ENCODE results near the gene NEURL1. TPM values are rescaled to one million over a fixed set of nuclear protein-coding genes. Genes with fewer than 3 reads are reported as not detected.

Gene NEURL1
- total RNA-seq, 1 experiment from 2014 or later: 1.7 TPM

DNA sequence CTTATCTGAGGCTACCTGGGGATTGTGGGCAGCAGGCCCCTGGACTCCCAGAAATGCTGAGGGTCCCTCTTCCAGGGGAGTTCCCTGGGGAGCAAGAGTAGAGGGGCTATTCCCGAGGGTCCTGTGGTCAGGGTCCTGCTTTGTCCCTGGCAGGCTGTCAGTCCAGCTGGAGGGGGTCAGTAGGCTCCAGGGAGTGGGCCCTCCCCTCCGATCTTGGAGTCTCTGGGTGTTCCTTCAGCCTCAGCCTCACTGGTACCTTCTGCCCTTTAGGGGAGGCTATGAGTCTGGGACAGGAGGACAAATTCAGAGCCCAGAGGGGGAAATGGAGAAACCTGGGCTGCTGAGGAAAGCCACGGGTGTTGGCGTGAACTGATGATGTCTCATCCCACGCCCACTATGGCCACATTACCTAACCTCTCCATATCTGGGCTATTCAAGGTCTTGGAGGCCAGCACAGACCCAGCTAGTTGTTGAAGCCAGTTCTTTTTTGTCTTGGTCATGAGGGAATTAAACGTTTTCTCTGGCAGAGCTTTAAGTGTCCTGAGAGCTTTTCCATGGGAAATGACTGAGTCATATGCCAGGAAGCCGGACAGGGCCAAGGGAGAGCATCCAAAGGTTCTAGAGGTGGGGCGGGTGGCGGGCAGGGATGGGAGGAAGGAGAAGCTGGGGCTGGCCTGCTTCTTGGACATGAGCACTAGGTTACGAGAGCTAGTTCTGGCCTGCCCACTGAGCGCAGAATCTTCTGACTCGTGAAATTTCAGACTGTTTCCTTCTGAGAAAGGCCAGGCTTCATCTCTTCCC lies 47.5 kb upstream of the NEURL1 start:
- Histone ChIP-seq H2AFZ (ENCODE audit: low read length) (no peak overlapping the region), H3K9me3 (ENCODE audit: low read length) (no peaks in the 10 kb centered on the region), H3K79me2 (ENCODE audit: low read length) (no peaks in the 10 kb centered on the region), H3K4me3 (ENCODE audit: low read length) (no peak overlapping the region), H3K27me3 (ENCODE audit: low read length) (no peaks in the 10 kb centered on the region), H3K9me2 (replicated peaks; ENCODE audit: low read length) (no peaks in the 10 kb centered on the region), H3K36me3 (ENCODE audit: low read depth, low read length) (peaks cover 5% of the 10 kb centered on the region; the same call in 1 of the 2 replicates), H3K4me2 (ENCODE audit: low read length) (no peak overlapping the region), H3F3A (ENCODE audit: low read length, unreplicated experiment) (no peaks in the 10 kb centered on the region), H4K20me1 (ENCODE audit: low read length) (no peaks in the 10 kb centered on the region), H3K27ac (ENCODE audit: low read length) (no peak overlapping the region), H3K9ac (ENCODE audit: low read length) (no peak overlapping the region), H3K4me1 (ENCODE audit: insufficient read depth, low read length) (peaks cover 13% of the 10 kb centered on the region)
- no peak for ATAC-seq
- intact Hi-C loops (cut with micrococcal nuclease): no loop called here
- DNase-seq: no peak
- ChIA-PET CTCF (interaction anchor here (0.7 kb wide), 1 partner anchor 16 kb away, joined by 3 read pairs; no protein-coding TSS in a partner anchor), POLR2A (ENCODE audit: unreplicated experiment) (interaction anchor here (0.6 kb wide), 1 partner anchor 62 kb away, joined by 3 read pairs; no protein-coding TSS in a partner anchor)
- TF ChIP-seq EZH2phosphoT487 (IDR thresholded peaks at IDR 0.05; ENCODE audit: borderline replicate concordance, low read length) (no peak), EZH2 (IDR thresholded peaks at IDR 0.05; ENCODE audit: low read length, unreplicated experiment) (no peak)
- TF ChIP-seq, protein P1, sequence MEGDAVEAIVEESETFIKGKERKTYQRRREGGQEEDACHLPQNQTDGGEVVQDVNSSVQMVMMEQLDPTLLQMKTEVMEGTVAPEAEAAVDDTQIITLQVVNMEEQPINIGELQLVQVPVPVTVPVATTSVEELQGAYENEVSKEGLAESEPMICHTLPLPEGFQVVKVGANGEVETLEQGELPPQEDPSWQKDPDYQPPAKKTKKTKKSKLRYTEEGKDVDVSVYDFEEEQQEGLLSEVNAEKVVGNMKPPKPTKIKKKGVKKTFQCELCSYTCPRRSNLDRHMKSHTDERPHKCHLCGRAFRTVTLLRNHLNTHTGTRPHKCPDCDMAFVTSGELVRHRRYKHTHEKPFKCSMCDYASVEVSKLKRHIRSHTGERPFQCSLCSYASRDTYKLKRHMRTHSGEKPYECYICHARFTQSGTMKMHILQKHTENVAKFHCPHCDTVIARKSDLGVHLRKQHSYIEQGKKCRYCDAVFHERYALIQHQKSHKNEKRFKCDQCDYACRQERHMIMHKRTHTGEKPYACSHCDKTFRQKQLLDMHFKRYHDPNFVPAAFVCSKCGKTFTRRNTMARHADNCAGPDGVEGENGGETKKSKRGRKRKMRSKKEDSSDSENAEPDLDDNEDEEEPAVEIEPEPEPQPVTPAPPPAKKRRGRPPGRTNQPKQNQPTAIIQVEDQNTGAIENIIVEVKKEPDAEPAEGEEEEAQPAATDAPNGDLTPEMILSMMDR (conservative IDR thresholded peaks at IDR 0.05; ENCODE audit: low read depth, low read length): no peak
- BruUV-seq (replicated peaks): TSS peak; percentile 20

GRCh38 chr10:103447187-103447586 lies 46.3 kb upstream of the NEURL1 start:
- Histone ChIP-seq H3K4me3 (ENCODE audit: low read length) (no peak overlapping the region), H3K4me1 (ENCODE audit: insufficient read depth, low read length) (peaks cover 23% of the 10 kb centered on the region), H2AFZ (ENCODE audit: low read length) (no peak overlapping the region), H3K27ac (ENCODE audit: low read length) (no peak overlapping the region), H3K9ac (ENCODE audit: low read length) (no peak overlapping the region), H3K79me2 (ENCODE audit: low read length) (no peaks in the 10 kb centered on the region), H3K36me3 (ENCODE audit: low read depth, low read length) (peaks cover 5% of the 10 kb centered on the region; the same call in 1 of the 2 replicates), H3K9me3 (ENCODE audit: low read length) (no peaks in the 10 kb centered on the region), H4K20me1 (ENCODE audit: low read length) (no peaks in the 10 kb centered on the region), H3K9me2 (replicated peaks; ENCODE audit: low read length) (no peaks in the 10 kb centered on the region), H3F3A (ENCODE audit: low read length, unreplicated experiment) (no peaks in the 10 kb centered on the region), H3K4me2 (ENCODE audit: low read length) (no peak overlapping the region), H3K27me3 (ENCODE audit: low read length) (no peaks in the 10 kb centered on the region)
- ATAC-seq (no peak), DNase-seq (no peak)
- TF ChIP-seq EZH2phosphoT487 (IDR thresholded peaks at IDR 0.05; ENCODE audit: borderline replicate concordance, low read length) (no peak), EZH2 (IDR thresholded peaks at IDR 0.05; ENCODE audit: low read length, unreplicated experiment) (no peak)
- TF ChIP-seq, protein P1 (conservative IDR thresholded peaks at IDR 0.05; ENCODE audit: low read depth, low read length): no peak
- CTCF ChIA-PET: no interaction called here
- intact Hi-C loops (cut with micrococcal nuclease): no loop called here
- POLR2A ChIA-PET (ENCODE audit: unreplicated experiment): no interaction called here
- no TSS peak for BruUV-seq (replicated peaks)

GRCh38 chr10:103448746-103449145 lies 44.8 kb upstream of the NEURL1 start:
- no peak overlapping the region for H3K4me3 ChIP-seq (ENCODE audit: low read length)
- no peak overlapping the region for H3K27ac ChIP-seq (ENCODE audit: low read length)
- H3K27me3 ChIP-seq (ENCODE audit: low read length): no peaks in the 10 kb centered on the region
- no peak overlapping the region for H3K9ac ChIP-seq (ENCODE audit: low read length)
- ATAC-seq (no peak), DNase-seq (peak; percentile 39)
- ChIA-PET POLR2A (ENCODE audit: unreplicated experiment) (no interaction called here), CTCF (no interaction called here)
- H3K9me2 ChIP-seq (replicated peaks; ENCODE audit: low read length): no peaks in the 10 kb centered on the region
- H3K4me1 ChIP-seq (ENCODE audit: insufficient read depth, low read length): peaks cover 23% of the 10 kb centered on the region
- intact Hi-C loops (cut with micrococcal nuclease): no loop called here
- no peak overlapping the region for H3K4me2 ChIP-seq (ENCODE audit: low read length)
- no peaks in the 10 kb centered on the region for H3F3A ChIP-seq (ENCODE audit: low read length, unreplicated experiment)
- no TSS peak for BruUV-seq (replicated peaks)
- TF ChIP-seq EZH2 (IDR thresholded peaks at IDR 0.05; ENCODE audit: low read length, unreplicated experiment): no peak
- TF ChIP-seq EZH2phosphoT487 (IDR thresholded peaks at IDR 0.05; ENCODE audit: borderline replicate concordance, low read length): no peak
- TF ChIP-seq, protein P1 (conservative IDR thresholded peaks at IDR 0.05; ENCODE audit: low read depth, low read length): no peak
- peaks cover 5% of the 10 kb centered on the region; the same call in 1 of the 2 replicates for H3K36me3 ChIP-seq (ENCODE audit: low read depth, low read length)
- H3K9me3 ChIP-seq (ENCODE audit: low read length): no peaks in the 10 kb centered on the region
- H2AFZ ChIP-seq (ENCODE audit: low read length): no peak overlapping the region
- no peaks in the 10 kb centered on the region for H3K79me2 ChIP-seq (ENCODE audit: low read length)
- no peaks in the 10 kb centered on the region for H4K20me1 ChIP-seq (ENCODE audit: low read length)

Data from PC-3 (cell line).